K562 (cell line): ENCODE data around the gene S100A1. TPM values are rescaled to one million over a fixed set of nuclear protein-coding genes. Genes with fewer than 3 reads are reported as not detected.

Experiments used
- ATAC-seq: fragments of 200-7000 bp; cut with Tn5 transposase; 3 replicates; pipeline ENCODE4 v1.9.1; 2020; ENCODE audit warnings: moderate library complexity
- BruUV-seq: library from RNA; stranded (reverse); fragments of 400-500 nt; replicated peaks from 2 replicates; lab custom pipeline; 2021; lab: Mats Ljungman, UMichigan
- CTCF ChIA-PET: fragments of 300-600 bp; formaldehyde crosslinking; extraction: SDS; loops from one replicate; lab custom pipeline; 2021; ENCODE audit warnings: low intra/inter-chr PET ratio; lab: Yijun Ruan, JAX
- POLR2A ChIA-PET: fragments of 300-600, 350-650 bp; sonication (Branson Sonifier 250); formaldehyde crosslinking; extraction: SDS; loops from one replicate; lab custom pipeline; 2021; ENCODE audit warnings: antibody characterized with exemption, inconsistent platforms; lab: Yijun Ruan, JAX
- DNase-seq, 4 experiments: peaks; one replicate each; pipeline versions ENCODE4 v3.0.0 to v3.0.0-alpha.2; 2011 to 2018; ENCODE audit warnings: low spot score in 3 of 4, mixed read lengths in 3 of 4; ENCODE audit errors: extremely low read depth in 1 of 4
- FAIRE-seq: peaks from 2 replicates; lab custom pipeline; 2011; peaks lifted over from hg19 to GRCh38; lab: Jason Lieb, UNC
- H2AFZ ChIP-seq: 2 replicates; pipeline ENCODE4 v1.6.0; 2011; ENCODE audit warnings: low read depth, low read length, control low read depth, inconsistent platforms
- H3K27ac ChIP-seq: fragments of 200-600 bp; 3 replicates; pipeline ENCODE4 v1.8.0; 2011; ENCODE audit warnings: low read depth, mild to moderate bottlenecking, control low read depth, inconsistent platforms, low read length, moderate library complexity, mixed read lengths; ENCODE audit errors: extremely low read depth
- H3K27me3 ChIP-seq, 2 experiments: fragments of 300-600 bp in 1 of 2; 2 replicates in 1 of 2; 3 replicates in 1 of 2; pipeline versions ENCODE4 v1.6.0 to v1.8.0; 2011; ENCODE audit warnings: inconsistent platforms in 2 of 2, low read length in 2 of 2, mild to moderate bottlenecking in 1 of 2, mixed read lengths in 1 of 2, moderate library complexity in 1 of 2; ENCODE audit not compliant: control insufficient read depth in 2 of 2, insufficient read depth in 2 of 2
- H3K36me3 ChIP-seq: fragments of 300-600 bp; 3 replicates; pipeline ENCODE4 v1.8.0; 2011; ENCODE audit warnings: mild to moderate bottlenecking, low read length, inconsistent platforms; ENCODE audit not compliant: control insufficient read depth, insufficient read depth
- H3K4me1 ChIP-seq, 2 experiments: fragments of 200-600 bp in 1 of 2; replicated peaks in 1 of 2; 2 replicates in 1 of 2; 3 replicates in 1 of 2; pipeline versions ENCODE4 v1.5.1 to v1.8.0; 2011; ENCODE audit warnings: inconsistent platforms in 2 of 2, low read length in 2 of 2, mild to moderate bottlenecking in 1 of 2, mixed read lengths in 1 of 2, moderate library complexity in 1 of 2; ENCODE audit not compliant: control insufficient read depth in 2 of 2, insufficient read depth in 2 of 2
- H3K4me2 ChIP-seq: 2 replicates; pipeline ENCODE4 v1.6.1; 2011; ENCODE audit warnings: low read length, control low read depth, inconsistent platforms, mixed read lengths; ENCODE audit not compliant: insufficient read depth
- H3K4me3 ChIP-seq: fragments of 200-600 bp; sonication (generic), shearing (Covaris generic); 2 replicates; pipeline ENCODE4 v1.5.1; 2016; ENCODE audit warnings: control low read depth, inconsistent platforms
- H3K79me2 ChIP-seq: fragments of 200-600 bp; 3 replicates; pipeline ENCODE4 v1.8.0; 2011; ENCODE audit warnings: low read length, inconsistent platforms; ENCODE audit not compliant: control insufficient read depth, insufficient read depth
- H3K9ac ChIP-seq, 2 experiments: 2 replicates each; pipeline versions ENCODE4 v1.6.0 to v1.6.1; 2011; ENCODE audit warnings: low read depth in 2 of 2, low read length in 2 of 2, control low read depth in 1 of 2, inconsistent platforms in 1 of 2, mild to moderate bottlenecking in 1 of 2, mixed read lengths in 1 of 2; ENCODE audit not compliant: insufficient read depth in 1 of 2
- H3K9me1 ChIP-seq: one replicate; pipeline ENCODE4 v1.6.0; 2011; ENCODE audit warnings: inconsistent platforms, mild to moderate bottlenecking, low read length, moderate library complexity; ENCODE audit not compliant: control insufficient read depth, insufficient read depth
- H3K9me3 ChIP-seq: replicated peaks from 2 replicates; pipeline ENCODE4 v1.5.1; 2011; ENCODE audit warnings: low read depth, low read length, inconsistent platforms; ENCODE audit not compliant: control insufficient read depth, insufficient read depth
- H4K20me1 ChIP-seq: replicated peaks from 2 replicates; pipeline ENCODE4 v1.6.1; 2011; ENCODE audit warnings: low read length, inconsistent platforms, mixed read lengths; ENCODE audit not compliant: control insufficient read depth, insufficient read depth
- NFATC3 ChIP-seq: fragments of 450-650 bp; IDR thresholded peaks from 2 replicates; pipeline ENCODE4 v1.6.1; 2017; ENCODE audit warnings: mild to moderate bottlenecking
- SPI1 ChIP-seq: IDR thresholded peaks from 2 replicates; pipeline ENCODE4 v1.6.1; 2011; ENCODE audit warnings: low read depth, low read length, control low read depth, borderline replicate concordance
- SUPT5H ChIP-seq: fragments of 450-650 bp; IDR thresholded peaks from 2 replicates; pipeline ENCODE4 v1.6.1; 2016
- ZFP36 ChIP-seq: fragments of 150-350 bp; IDR thresholded peaks from 2 replicates; pipeline ENCODE4 v1.6.1; 2018; ENCODE audit warnings: low read length, low read depth; ENCODE audit not compliant: partially characterized antibody
- WGBS: fragments of 100-300 bp; shearing (Covaris generic); methylation state at CpG from one replicate; pipeline ENCODE4 v1.1.6; 2016; ENCODE audit warnings: low coverage, mixed read lengths; ENCODE audit not compliant: insufficient coverage; ENCODE audit errors: missing lambda C conversion rate; 5-methylcytosine and 5-hydroxymethylcytosine counted together
- in situ Hi-C: fragments of 300-500 bp; cut with MboI; formaldehyde crosslinking; loops from 4 replicates; pipeline ENCODE4 v1.15.0; 2018; ENCODE audit warnings: inconsistent platforms, mixed read lengths
- intact Hi-C: fragments of 100-400 bp; cut with micrococcal nuclease; formaldehyde crosslinking; loops from 2 replicates; pipeline ENCODE4 v1.14.2; 2022
- polyA plus RNA-seq, 8 experiments: library from polyadenylated mRNA; depleted of rRNA in 4 of 8; stranded (reverse) in 5 of 8; unstranded in 3 of 8; fragments of >200 nt; fragmentation: Nextera tagmentation in 2 of 8; fragmentation: Illumina TruSeq in 1 of 8; extraction: Ambion mirVana in 2 of 8; extraction: Trizol in 1 of 8; gene quantifications; 2 replicates each; pipeline versions ENCODE4 v1.2.1 to v1.2.3, GENCODE V29; 2011 to 2014; ENCODE audit warnings: inconsistent platforms in 1 of 8, missing spikeins in 1 of 8
- total RNA-seq, 7 experiments: library from RNA; depleted of rRNA in 6 of 7; stranded (reverse); fragments of >200 nt in 6 of 7; fragmentation: Illumina TruSeq in 2 of 7; extraction: Trizol in 2 of 7; gene quantifications; 2 replicates each; pipeline versions ENCODE4 v1.2.1 to v1.2.3, GENCODE V29; 2011 to 2021; ENCODE audit warnings: low replicate concordance in 1 of 7

Gene S100A1
- total and polyA plus RNA-seq, 9 of the 15 experiments (the other 6 are each of a cell fraction or from before 2014, with no cell fraction given), result 0.44 to 30.1 (median 12.7) TPM

DNA sequence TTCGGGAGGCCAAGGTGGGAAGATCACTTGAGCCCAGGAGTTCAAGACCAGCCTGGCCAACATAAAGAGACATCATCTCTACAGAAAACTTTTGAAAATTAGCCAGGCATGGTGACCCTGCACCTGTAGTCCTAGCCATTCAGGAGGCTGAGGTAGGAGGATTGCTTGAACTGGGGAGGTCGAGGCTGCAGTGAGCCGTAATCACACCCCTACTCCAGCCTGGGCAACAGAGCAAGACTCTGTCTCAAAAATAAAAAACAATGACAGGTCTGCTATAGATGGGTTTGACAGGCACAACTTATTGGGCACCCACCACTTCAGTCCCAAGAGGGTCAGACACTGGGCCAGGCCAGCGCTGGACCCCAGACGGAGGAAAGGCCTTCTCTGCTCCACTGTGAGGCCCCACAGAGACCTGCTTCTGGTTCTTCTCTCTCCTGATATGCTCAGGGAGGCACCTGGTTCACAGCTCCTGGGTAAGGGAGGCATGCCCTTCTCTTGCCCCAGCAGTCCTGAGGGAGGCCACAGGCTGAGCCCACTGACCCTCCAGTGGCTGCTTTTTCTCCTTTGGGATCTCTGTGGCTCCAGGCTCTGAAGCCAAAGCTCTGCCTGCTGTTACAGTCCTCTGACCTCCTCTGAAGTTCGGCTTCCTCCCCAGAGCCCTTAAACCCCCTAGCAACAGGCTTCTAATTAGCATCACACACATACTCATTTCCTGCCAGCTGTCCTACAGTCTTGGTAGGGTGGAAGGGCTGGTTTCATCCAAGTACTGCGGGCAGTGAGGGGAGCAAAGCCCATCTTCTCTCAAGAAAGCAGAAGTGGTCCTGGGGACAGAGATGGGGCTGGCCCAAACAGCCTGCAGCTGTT is 29.7 kb upstream of the S100A1 start:
- ChIA-PET CTCF (no interaction called here), POLR2A (interaction anchor here (0.7 to 1.2 kb wide), 2 partner anchors 17 to 79 kb away, joined by 3 read pairs; partner anchors contain the start of gene S100A14)
- no peak for ATAC-seq
- Histone ChIP-seq H3K4me2 (no peak overlapping the region), H3K27ac (no peak overlapping the region), H3K36me3 (no peaks in the 10 kb centered on the region), H3K79me2 (no peaks in the 10 kb centered on the region), H3K27me3 (no peaks in the 10 kb centered on the region), H3K4me1 (peaks cover 0 to 2% of the 10 kb centered on the region in 2 experiments; a peak in 2 of 5 replicates), H4K20me1 (no peaks in the 10 kb centered on the region), H3K9me3 (no peaks in the 10 kb centered on the region), H3K4me3 (no peak overlapping the region), H3K9ac (0 out of 4 replicates have a peak overlapping the region, but pooled peaks of 1 of the 2 experiments have one; percentile 55), H2AFZ (no peak overlapping the region), H3K9me1 (no peaks in the 10 kb centered on the region)
- WGBS, result 42% methylated on average over 7 of the region's 7 CpGs
- FAIRE-seq, result no peak
- no peak for DNase-seq
- BruUV-seq, result no TSS peak
- intact Hi-C loops (no loop called here), in situ Hi-C loops (no loop called here)
- TF ChIP-seq SPI1 (peak; percentile 56; the same call in 1 of the 2 replicates), NFATC3 (no peak)

DNA sequence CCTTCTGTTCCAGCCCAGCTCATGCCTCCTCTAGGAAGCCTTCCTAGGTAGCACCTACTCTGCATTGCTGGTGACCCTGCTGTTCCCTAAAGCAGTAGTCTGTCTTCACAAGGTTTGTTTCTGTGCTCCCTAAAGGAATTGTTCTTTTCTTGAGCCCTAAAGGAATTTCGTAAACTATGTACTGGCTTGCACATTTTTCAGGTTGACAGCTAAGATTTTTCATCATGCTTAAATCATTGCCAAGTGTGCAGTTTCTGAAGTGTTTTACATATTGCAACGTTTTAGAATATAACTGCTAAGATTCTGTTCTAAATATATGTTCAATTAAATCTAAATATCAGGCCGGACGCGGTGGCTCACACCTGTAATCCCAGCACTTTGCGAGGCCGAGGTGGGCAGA is 28.4 kb upstream of the S100A1 start:
- Histone ChIP-seq H3K27ac (no peak overlapping the region), H3K9me3 (no peaks in the 10 kb centered on the region), H3K79me2 (no peaks in the 10 kb centered on the region), H3K4me3 (no peak overlapping the region), H3K9me1 (no peaks in the 10 kb centered on the region)
- POLR2A ChIA-PET, result interaction anchor here (1.4 kb wide), 1 partner anchor 12 kb away, joined by 3 read pairs; no protein-coding TSS in a partner anchor
- no peak for ATAC-seq
- no peak for TF ChIP-seq SUPT5H
- TF ChIP-seq ZFP36, result peak; percentile 71
- TF ChIP-seq, all 486 proteins: peak for 1
- intact Hi-C loops (no loop called here), in situ Hi-C loops (no loop called here)
- BruUV-seq, result no TSS peak
- Histone ChIP-seq H2AFZ (no peak overlapping the region), H3K9ac (no peak overlapping the region), H4K20me1 (no peaks in the 10 kb centered on the region), H3K27me3 (no peaks in the 10 kb centered on the region), H3K4me1 (peaks cover 0 to 2% of the 10 kb centered on the region in 2 experiments; a peak in 2 of 5 replicates), H3K36me3 (no peaks in the 10 kb centered on the region), H3K4me2 (no peak overlapping the region)
- no peak for FAIRE-seq
- DNase-seq, result no peak
- 60% methylated on average over 7 of the region's 7 CpGs for WGBS
- CTCF ChIA-PET, result no interaction called here
